Caco-2 (cell line): ENCODE measurements around the gene RRP36. TPM values are rescaled to one million over a fixed set of nuclear protein-coding genes. Genes with fewer than 3 reads are reported as not detected.
"Not testable (repeated sequence)": the region's sequence is repeated elsewhere in the genome, so short reads cannot be mapped to it uniquely, and the experiment has no call there.

ENCODE experiments used
- BruUV-seq: library from RNA; stranded (reverse); fragments of 400-500 nt; replicated peaks from 2 replicates; lab custom pipeline; 2021; lab: Mats Ljungman, UMichigan
- CTCF ChIA-PET: fragments of 300-600 bp; sonication (Branson Sonifier 250); formaldehyde crosslinking; loops from one replicate; lab custom pipeline; 2022; ENCODE audit warnings: antibody characterized with exemption; lab: Charles Lee
- POLR2A ChIA-PET: fragments of 300-600 bp; sonication (Branson Sonifier 250); formaldehyde crosslinking; loops from one replicate; lab custom pipeline; 2022; ENCODE audit warnings: antibody characterized with exemption; lab: Charles Lee
- DNase-seq, 2 experiments: peaks; one replicate each; pipeline versions ENCODE4 v3.0.0 to v3.0.0-alpha.2; 2020 to 2022
- H3K27me3 ChIP-seq: replicated peaks from 2 replicates; pipeline ENCODE4 v1.6.0; 2011; ENCODE audit warnings: low read length; ENCODE audit not compliant: control insufficient read depth, insufficient read depth
- H3K36me3 ChIP-seq: 2 replicates; pipeline ENCODE4 v1.5.1; 2011; ENCODE audit warnings: low read length; ENCODE audit not compliant: control insufficient read depth, insufficient read depth
- H3K4me1 ChIP-seq: fragments of 250-450 bp; sonication (Bioruptor Pico); 2 replicates; pipeline ENCODE4 v1.5.1; 2020; ENCODE audit warnings: mild to moderate bottlenecking
- H3K4me3 ChIP-seq: 2 replicates; pipeline ENCODE4 v1.5.1; 2011; ENCODE audit warnings: low read depth, mild to moderate bottlenecking, control low read depth, low read length
- H3K9me3 ChIP-seq: fragments of 250-450 bp; sonication (Bioruptor Pico); 2 replicates; pipeline ENCODE4 v1.5.1; 2020; ENCODE audit warnings: mild to moderate bottlenecking, moderate library complexity
- H3K27ac Mint-ChIP-seq: one replicate; pipeline ENCODE4 v1.8.0; 2022; ENCODE audit warnings: mixed read lengths; ENCODE audit not compliant: unreplicated experiment
- H3K27me3 Mint-ChIP-seq: one replicate; pipeline ENCODE4 v1.8.0; 2022; ENCODE audit warnings: mixed read lengths; ENCODE audit not compliant: insufficient read depth, unreplicated experiment
- H3K36me3 Mint-ChIP-seq: one replicate; pipeline ENCODE4 v1.8.0; 2022; ENCODE audit warnings: mild to moderate bottlenecking, mixed read lengths; ENCODE audit not compliant: insufficient read depth, unreplicated experiment
- H3K4me1 Mint-ChIP-seq: one replicate; pipeline ENCODE4 v1.8.0; 2022; ENCODE audit warnings: low read depth, mixed read lengths; ENCODE audit not compliant: unreplicated experiment
- H3K4me3 Mint-ChIP-seq: one replicate; pipeline ENCODE4 v1.8.0; 2022; ENCODE audit warnings: mild to moderate bottlenecking, moderate library complexity, mixed read lengths; ENCODE audit not compliant: unreplicated experiment
- H3K9me3 Mint-ChIP-seq: one replicate; pipeline ENCODE4 v1.8.0; 2022; ENCODE audit warnings: mixed read lengths; ENCODE audit not compliant: unreplicated experiment
- CTCF ChIP-seq, 2 experiments: fragments of 200-600 bp in 1 of 2; IDR thresholded peaks; 1 replicate in 1 of 2; 2 replicates in 1 of 2; pipeline versions ENCODE4 v1.5.1 to v1.8.0; 2011 to 2022; ENCODE audit warnings: antibody characterized with exemption in 1 of 2, control low read depth in 1 of 2, inconsistent platforms in 1 of 2, low read depth in 1 of 2, low read length in 1 of 2, mild to moderate bottlenecking in 1 of 2, moderate library complexity in 1 of 2; ENCODE audit not compliant: insufficient read depth in 1 of 2, severe bottlenecking in 1 of 2, unreplicated experiment in 1 of 2
- intact Hi-C: fragments of 100-400 bp; cut with micrococcal nuclease; formaldehyde crosslinking; loops from one replicate; pipeline ENCODE4 v1.10.0; 2022; ENCODE audit not compliant: unreplicated experiment
- total RNA-seq: library from RNA; stranded (reverse); gene quantifications from 2 replicates; pipeline ENCODE4 v1.2.3, GENCODE V29; 2022

Gene RRP36
- total RNA-seq, 1 experiment from 2014 or later = 74.9 TPM

DNA sequence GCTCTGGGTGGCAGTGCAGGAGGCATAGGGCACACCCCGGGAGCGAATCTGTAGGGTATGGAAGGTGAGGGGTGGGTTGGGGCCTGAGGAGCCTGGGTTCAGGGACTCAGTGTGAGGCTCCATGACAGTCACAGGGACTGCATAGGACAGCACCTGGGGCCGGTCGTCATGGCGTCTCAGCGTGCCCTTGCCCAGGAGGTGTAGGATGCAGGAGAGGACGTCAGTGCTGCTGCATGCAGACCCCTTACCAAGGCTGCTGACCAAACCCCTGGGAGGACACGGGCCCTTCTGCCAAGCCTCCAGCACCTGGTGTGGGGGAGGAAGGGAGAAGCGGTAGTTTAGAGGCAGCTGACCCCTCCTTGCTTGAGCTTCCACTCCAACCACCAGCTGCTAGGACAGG, 16.3 kb downstream of the RRP36 start:
- Mint-ChIP-seq H3K4me3 (no peak overlapping the region), H3K27ac (no peak overlapping the region), H3K4me1 (peaks cover 6% of the 10 kb centered on the region), H3K36me3 (peaks cover 73% of the 10 kb centered on the region), H3K9me3 (no peaks in the 10 kb centered on the region), H3K27me3 (no peaks in the 10 kb centered on the region)
- CTCF ChIA-PET = no interaction called here
- Histone ChIP-seq H3K27me3 (no peaks in the 10 kb centered on the region), H3K4me1 (no peaks in the 10 kb centered on the region), H3K4me3 (no peak overlapping the region), H3K36me3 (peaks cover 5% of the 10 kb centered on the region), H3K9me3 (no peaks in the 10 kb centered on the region)
- no TSS peak for BruUV-seq
- POLR2A ChIA-PET = no interaction called here
- intact Hi-C loops = no loop called here
- no peak for DNase-seq
- no peak for TF ChIP-seq CTCF (IDR thresholded peaks at IDR 0.05; ENCODE audit: insufficient read depth in 1 of 2, low read depth in 1 of 2, low read length in 1 of 2, severe bottlenecking in 1 of 2, unreplicated experiment in 1 of 2)

DNA sequence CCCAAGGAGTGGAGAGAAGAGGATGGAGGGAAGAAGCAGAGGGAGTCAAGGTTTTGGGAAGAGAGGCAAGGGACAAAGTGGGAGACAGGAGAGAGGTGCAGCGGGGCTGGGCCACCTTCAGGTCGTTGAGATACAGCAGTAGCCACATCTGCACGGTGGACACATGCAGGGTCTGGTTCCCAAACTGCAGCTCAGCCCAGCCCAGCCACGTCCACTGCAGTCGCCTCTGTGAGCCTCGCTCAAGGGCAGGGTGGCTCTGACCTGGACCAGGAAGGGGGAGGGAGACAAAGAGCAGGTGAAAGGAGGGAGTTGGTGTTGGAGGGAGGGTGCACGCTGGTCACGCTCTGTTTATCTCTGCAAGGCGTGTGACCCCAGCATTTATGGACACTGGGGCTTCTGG, 17.3 kb downstream of the RRP36 start:
- ChIA-PET CTCF (no interaction called here), POLR2A (no interaction called here)
- TF ChIP-seq CTCF (IDR thresholded peaks at IDR 0.05; ENCODE audit: insufficient read depth in 1 of 2, low read depth in 1 of 2, low read length in 1 of 2, severe bottlenecking in 1 of 2, unreplicated experiment in 1 of 2) = no peak
- no peaks in the 10 kb centered on the region for H3K27me3 ChIP-seq
- peaks cover 4% of the 10 kb centered on the region for H3K36me3 ChIP-seq
- Mint-ChIP-seq H3K36me3 (peaks cover 73% of the 10 kb centered on the region), H3K4me3 (no peak overlapping the region), H3K4me1 (peaks cover 6% of the 10 kb centered on the region), H3K27me3 (no peaks in the 10 kb centered on the region), H3K9me3 (no peaks in the 10 kb centered on the region), H3K27ac (no peak overlapping the region)
- intact Hi-C loops = no loop called here
- H3K4me3 ChIP-seq = no peak overlapping the region
- H3K4me1 ChIP-seq = no peaks in the 10 kb centered on the region
- H3K9me3 ChIP-seq = no peaks in the 10 kb centered on the region
- DNase-seq = no peak
- no TSS peak for BruUV-seq

- no TSS peak for BruUV-seq
Observed at GRCh38 chr6:43040542-43041257, 19.3 kb downstream of the RRP36 start.

DNA sequence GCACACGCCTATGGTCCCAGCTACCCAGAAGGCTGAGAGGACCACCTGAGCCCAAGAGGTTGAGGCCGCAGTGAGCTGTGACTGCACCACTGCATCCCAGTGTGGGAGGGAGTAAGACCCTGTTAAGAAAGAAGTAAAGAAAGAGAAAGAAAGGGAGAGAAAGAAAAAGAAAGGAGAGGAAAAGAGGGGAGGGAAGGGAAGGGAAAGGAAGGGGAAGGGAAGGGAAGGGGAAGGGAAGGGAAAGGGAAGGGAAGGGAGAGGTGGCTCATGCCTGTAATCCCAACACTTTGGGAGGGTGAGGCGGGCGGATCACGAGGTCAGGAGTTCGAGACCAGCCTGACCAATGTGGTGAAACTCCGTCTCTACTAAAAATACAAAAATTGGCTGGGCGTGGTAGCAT, 20.1 kb downstream of the RRP36 start:
- H3K4me3 Mint-ChIP-seq, H3K9me3 Mint-ChIP-seq, H3K27ac Mint-ChIP-seq, H3K27me3 Mint-ChIP-seq, intact Hi-C loops, H3K9me3 ChIP-seq, BruUV-seq, POLR2A ChIA-PET, H3K36me3 ChIP-seq, H3K27me3 ChIP-seq, H3K4me3 ChIP-seq, H3K4me1 ChIP-seq, H3K4me1 Mint-ChIP-seq, DNase-seq, CTCF ChIA-PET: not testable (repeated sequence)
- peaks cover 64% of the 10 kb centered on the region for H3K36me3 Mint-ChIP-seq

More at GRCh38 chr6:43040542-43041257, 19.3 kb downstream of the RRP36 start:
- Histone ChIP-seq H3K27me3 (no peaks in the 10 kb centered on the region), H3K4me3 (no peak overlapping the region), H3K4me1 (no peaks in the 10 kb centered on the region), H3K9me3 (no peaks in the 10 kb centered on the region), H3K36me3 (peaks cover 4% of the 10 kb centered on the region)
- no peak for DNase-seq
- no peaks in the 10 kb centered on the region for H3K27me3 Mint-ChIP-seq
- no peak overlapping the region for H3K27ac Mint-ChIP-seq
- no peak overlapping the region for H3K4me3 Mint-ChIP-seq
- peaks cover 3% of the 10 kb centered on the region for H3K4me1 Mint-ChIP-seq
- ChIA-PET POLR2A (interaction anchor here (0.6 kb wide), 1 partner anchor 123 kb away, joined by 6 read pairs; no protein-coding TSS in a partner anchor), CTCF (interaction anchor here (0.6 kb wide), 1 partner anchor 562 kb away, joined by 3 read pairs; no protein-coding TSS in a partner anchor)
- intact Hi-C loops = no loop called here
- no peak for TF ChIP-seq CTCF (IDR thresholded peaks at IDR 0.05; ENCODE audit: insufficient read depth in 1 of 2, low read depth in 1 of 2, low read length in 1 of 2, severe bottlenecking in 1 of 2, unreplicated experiment in 1 of 2)
- no peaks in the 10 kb centered on the region for H3K9me3 Mint-ChIP-seq
- H3K36me3 Mint-ChIP-seq = peaks cover 70% of the 10 kb centered on the region
